NT2/D1 (cell line): ENCODE data around the gene FKBP8.

ENCODE experiments used
- DNase-seq: peaks from one replicate; pipeline ENCODE4 v3.0.0-alpha.2; 2011; ENCODE audit warnings: low read depth, low spot score
- H3K27me3 ChIP-seq: 2 replicates; pipeline ENCODE4 v1.6.0; 2011; ENCODE audit warnings: mild to moderate bottlenecking; ENCODE audit not compliant: insufficient read length, insufficient read depth
- H3K36me3 ChIP-seq: 2 replicates; pipeline ENCODE4 v1.6.1; 2011; ENCODE audit warnings: mild to moderate bottlenecking, low read length, mixed read lengths; ENCODE audit not compliant: insufficient read depth, insufficient read length
- H3K4me1 ChIP-seq: 2 replicates; pipeline ENCODE4 v1.5.1; 2011; ENCODE audit not compliant: insufficient read depth, insufficient read length
- H3K4me3 ChIP-seq: 2 replicates; pipeline ENCODE4 v1.5.1; 2011; ENCODE audit warnings: low read depth; ENCODE audit not compliant: insufficient read length
- H3K9ac ChIP-seq: 2 replicates; pipeline ENCODE4 v1.6.0; 2011; ENCODE audit warnings: low read depth; ENCODE audit not compliant: insufficient read length
- H3K9me3 ChIP-seq: 2 replicates; pipeline ENCODE4 v1.5.1; 2011; ENCODE audit warnings: mild to moderate bottlenecking, low read length; ENCODE audit not compliant: insufficient read depth
- SUZ12 ChIP-seq: IDR thresholded peaks from 2 replicates; pipeline ENCODE4 v1.6.1; 2011; ENCODE audit not compliant: insufficient read length, insufficient read depth; ENCODE audit errors: extremely low read depth
- YY1 ChIP-seq: IDR thresholded peaks from 2 replicates; pipeline ENCODE4 v1.6.1; 2011; ENCODE audit not compliant: insufficient read length, insufficient read depth
- ZNF274 ChIP-seq: IDR thresholded peaks from 2 replicates; pipeline ENCODE4 v1.6.1; 2011; ENCODE audit warnings: mild to moderate bottlenecking, low read depth, low read length

FKBP8 gene

DNA sequence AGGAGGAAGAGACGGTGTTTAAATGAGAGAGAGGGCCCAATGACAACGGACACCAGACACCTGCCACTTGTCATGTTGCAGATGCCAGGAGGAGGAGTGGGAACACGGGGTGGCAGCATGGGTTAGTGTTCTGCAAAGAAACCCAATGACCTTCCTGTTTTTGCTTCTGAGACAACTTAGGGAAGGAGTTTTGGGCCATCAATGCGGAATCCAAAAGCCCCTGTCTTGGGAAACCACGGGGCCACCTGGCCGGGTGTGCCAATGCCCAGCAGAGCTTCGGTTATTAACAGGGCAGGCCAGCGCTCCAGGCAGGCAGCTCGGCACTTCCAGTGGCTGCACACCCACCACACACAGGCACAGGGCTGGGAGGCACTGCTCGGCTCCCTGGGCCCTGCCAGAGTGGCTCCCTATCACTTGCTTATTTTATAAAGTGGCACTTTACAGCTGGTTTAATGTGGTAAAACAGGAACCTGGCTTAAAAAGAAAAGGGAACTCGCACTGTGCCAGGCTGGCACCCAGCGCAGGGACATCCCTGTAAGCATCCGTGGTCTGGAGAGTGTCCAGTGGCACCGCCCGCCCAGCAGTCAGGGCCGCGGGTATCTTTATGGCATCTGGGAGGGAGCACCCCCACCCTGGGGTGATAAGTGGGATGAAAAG is 40.6 kb downstream of the FKBP8 start:
- no peaks in the 10 kb centered on the region for H3K27me3 ChIP-seq
- H3K36me3 ChIP-seq: peaks cover 4% of the 10 kb centered on the region
- H3K9ac ChIP-seq: no peak overlapping the region
- TF ChIP-seq ZNF274 (no peak), SUZ12 (no peak), YY1 (no peak)
- no peak for DNase-seq
- peaks cover 27% of the 10 kb centered on the region for H3K4me1 ChIP-seq
- H3K4me3 ChIP-seq: no peak overlapping the region
- no peaks in the 10 kb centered on the region for H3K9me3 ChIP-seq

DNA sequence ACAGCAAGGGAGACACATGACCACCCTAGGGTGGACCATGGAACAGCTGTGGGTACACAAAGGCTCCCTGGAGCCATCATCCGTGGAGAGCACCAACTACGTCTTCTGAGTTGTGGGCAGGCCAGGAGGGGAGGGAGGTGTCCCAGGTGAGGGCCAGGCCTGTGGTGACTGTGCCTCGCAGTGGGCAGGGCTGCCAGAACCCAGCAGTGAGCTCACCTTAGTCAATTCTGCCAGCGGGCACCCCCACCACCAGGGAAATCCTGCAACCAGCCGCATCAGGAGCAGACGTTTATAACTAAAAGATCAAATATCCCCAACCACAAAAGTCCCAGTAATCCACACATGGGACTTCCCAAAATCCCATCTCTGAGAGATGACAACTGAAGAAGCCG is 41.1 kb downstream of the FKBP8 start:
- DNase-seq: no peak
- TF ChIP-seq ZNF274 (no peak), YY1 (no peak), SUZ12 (no peak)
- peaks cover 4% of the 10 kb centered on the region for H3K36me3 ChIP-seq
- H3K27me3 ChIP-seq: no peaks in the 10 kb centered on the region
- no peak overlapping the region for H3K9ac ChIP-seq
- peaks cover 21% of the 10 kb centered on the region for H3K4me1 ChIP-seq
- H3K9me3 ChIP-seq: no peaks in the 10 kb centered on the region
- no peak overlapping the region for H3K4me3 ChIP-seq

DNA sequence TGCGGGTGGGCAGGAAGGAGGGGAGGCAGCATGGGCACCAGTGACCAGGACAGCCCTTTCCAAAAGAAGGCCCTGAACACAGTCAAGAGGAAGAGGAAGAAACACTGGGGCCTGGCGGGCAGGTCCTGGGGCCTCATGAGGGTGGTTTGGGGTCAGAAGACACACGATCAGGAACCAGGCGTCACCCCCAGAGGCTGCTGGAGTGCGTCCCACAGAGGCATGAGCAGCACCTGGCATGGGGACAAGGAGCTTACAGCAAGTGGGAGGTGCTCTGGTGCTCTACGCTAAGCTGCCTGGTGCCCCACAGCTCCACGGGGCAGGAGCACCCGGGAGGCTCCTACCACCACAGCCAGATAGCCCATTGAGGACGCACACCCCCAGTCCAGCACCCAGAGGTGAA is 41.5 kb downstream of the FKBP8 start:
- no peak for TF ChIP-seq ZNF274
- TF ChIP-seq YY1: no peak
- TF ChIP-seq SUZ12: no peak
- H3K4me1 ChIP-seq: peaks cover 18% of the 10 kb centered on the region
- no peaks in the 10 kb centered on the region for H3K27me3 ChIP-seq
- peaks cover 4% of the 10 kb centered on the region for H3K36me3 ChIP-seq
- H3K4me3 ChIP-seq: no peak overlapping the region
- no peaks in the 10 kb centered on the region for H3K9me3 ChIP-seq
- DNase-seq: no peak
- H3K9ac ChIP-seq: no peak overlapping the region

DNA sequence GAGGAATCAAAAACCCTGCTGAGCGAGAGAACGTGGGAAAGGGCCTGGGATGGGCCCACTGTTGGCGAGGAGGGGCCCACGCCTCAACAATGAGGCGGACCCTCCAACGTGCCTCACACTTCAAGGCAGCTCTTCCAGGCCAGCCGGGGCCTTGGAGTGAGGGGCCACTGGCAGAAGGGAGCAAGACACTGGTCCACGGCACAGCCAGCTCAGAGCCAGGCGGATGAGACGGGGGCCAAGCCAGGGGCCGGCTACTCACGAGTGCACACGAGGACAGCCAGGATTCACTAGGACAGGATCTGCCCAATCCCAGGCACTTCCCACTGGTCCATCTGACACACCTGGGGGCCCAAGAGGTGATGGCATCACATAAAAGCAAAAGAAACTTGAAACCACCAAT is 42.0 kb downstream of the FKBP8 start:
- Histone ChIP-seq H3K27me3 (no peaks in the 10 kb centered on the region), H3K9me3 (no peaks in the 10 kb centered on the region), H3K4me1 (peaks cover 14% of the 10 kb centered on the region), H3K9ac (no peak overlapping the region), H3K36me3 (peaks cover 4% of the 10 kb centered on the region), H3K4me3 (no peak overlapping the region)
- TF ChIP-seq SUZ12 (no peak), YY1 (no peak), ZNF274 (no peak)
- DNase-seq: no peak

DNA sequence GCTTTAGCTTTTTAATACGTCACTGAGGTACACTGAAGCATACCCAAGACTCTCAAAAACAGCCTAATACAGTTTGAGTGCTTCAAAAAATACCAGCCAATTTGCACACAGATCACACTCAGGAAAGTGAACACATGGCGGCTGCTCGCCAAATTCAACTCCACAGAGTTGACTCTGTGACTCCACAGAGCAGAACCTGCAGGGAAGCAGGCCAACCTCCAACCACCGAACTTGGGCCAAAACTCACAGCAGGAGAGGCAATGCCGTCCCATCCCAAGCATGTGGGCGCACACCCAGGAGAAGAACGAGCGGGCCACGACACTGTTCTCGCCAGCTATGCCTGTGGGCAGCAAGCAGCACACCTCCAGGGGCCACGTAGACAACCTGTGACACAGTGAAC is 42.6 kb downstream of the FKBP8 start:
- TF ChIP-seq YY1 (no peak), SUZ12 (no peak), ZNF274 (no peak)
- Histone ChIP-seq H3K4me3 (no peak overlapping the region), H3K36me3 (peaks cover 4% of the 10 kb centered on the region), H3K27me3 (no peaks in the 10 kb centered on the region), H3K9me3 (no peaks in the 10 kb centered on the region), H3K4me1 (peaks cover 11% of the 10 kb centered on the region), H3K9ac (no peak overlapping the region)
- DNase-seq: no peak

DNA sequence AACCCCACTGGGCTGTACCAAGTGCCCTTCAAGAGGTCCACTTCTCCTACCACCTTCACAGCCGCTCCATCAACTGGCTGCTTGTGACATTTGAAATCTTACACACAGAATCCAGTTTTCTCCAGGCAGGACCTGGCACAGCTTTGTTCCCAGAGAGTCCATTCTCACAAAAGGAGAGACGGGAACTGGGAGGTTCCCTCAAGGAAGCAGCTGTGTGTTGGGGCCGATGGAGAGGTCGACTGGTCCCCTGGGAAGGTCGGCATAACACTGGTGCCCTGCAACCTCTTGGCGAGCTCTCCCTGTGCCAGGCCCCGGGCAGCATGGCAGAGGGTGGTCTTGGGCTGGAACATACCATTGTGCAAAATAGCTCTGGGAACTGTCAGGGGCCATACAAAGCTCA is 43.0 kb downstream of the FKBP8 start:
- DNase-seq: no peak
- Histone ChIP-seq H3K9me3 (no peaks in the 10 kb centered on the region), H3K9ac (no peak overlapping the region), H3K4me3 (no peak overlapping the region), H3K36me3 (peaks cover 4% of the 10 kb centered on the region), H3K4me1 (peaks cover 12% of the 10 kb centered on the region), H3K27me3 (no peaks in the 10 kb centered on the region)
- TF ChIP-seq ZNF274 (no peak), SUZ12 (no peak), YY1 (no peak)

DNA sequence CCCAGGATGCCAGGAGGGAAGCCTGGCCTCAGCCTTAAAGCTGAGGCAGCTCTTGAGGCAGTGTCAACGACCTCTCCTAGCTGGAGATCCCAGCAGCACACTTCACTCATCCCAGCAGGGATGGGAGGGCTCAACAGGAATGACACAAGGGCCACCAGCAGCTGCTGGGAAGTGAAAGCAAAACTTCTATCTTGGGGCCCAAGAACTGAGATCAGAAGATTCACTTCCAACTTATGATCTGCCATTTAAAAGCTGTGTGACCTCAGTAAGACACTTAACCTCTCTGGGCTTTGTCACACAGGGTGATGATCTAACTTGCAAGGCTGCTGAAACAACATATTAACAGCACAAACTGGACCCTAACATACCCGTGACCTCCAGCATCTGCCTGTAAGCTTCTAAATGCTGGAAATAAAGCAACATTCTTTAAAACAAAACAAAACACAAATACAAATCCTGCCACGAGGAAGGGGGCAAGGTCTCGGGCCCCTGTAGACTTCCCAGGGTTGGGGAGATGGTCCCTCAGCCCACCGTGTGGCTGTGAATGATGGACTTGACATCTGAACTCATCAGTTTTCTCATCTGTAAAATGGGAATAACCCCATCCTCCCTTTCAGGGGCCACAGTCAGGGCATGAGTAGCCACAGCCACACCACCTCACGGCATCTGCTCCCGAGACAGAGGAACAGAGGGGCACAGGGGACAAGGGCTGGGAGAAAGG is 44.2 kb downstream of the FKBP8 start:
- Histone ChIP-seq H3K27me3 (no peaks in the 10 kb centered on the region), H3K9ac (no peak overlapping the region), H3K4me3 (no peak overlapping the region), H3K4me1 (peaks cover 13% of the 10 kb centered on the region), H3K9me3 (no peaks in the 10 kb centered on the region), H3K36me3 (peaks cover 4% of the 10 kb centered on the region)
- TF ChIP-seq ZNF274 (no peak), SUZ12 (no peak), YY1 (no peak)
- no peak for DNase-seq

DNA sequence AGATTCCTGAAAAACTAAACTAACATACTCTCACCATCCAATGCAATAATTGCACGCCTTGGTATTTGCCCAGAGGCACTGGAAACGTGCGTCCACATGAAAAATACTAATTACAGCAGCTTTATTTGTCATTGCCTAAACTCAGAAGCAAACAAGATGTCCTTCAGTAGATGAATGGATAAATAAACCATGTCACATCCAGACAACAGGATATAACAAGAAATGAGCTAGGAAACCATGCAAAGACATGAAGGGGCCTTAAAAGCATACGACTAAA is 46.5 kb downstream of the FKBP8 start:
- H3K27me3 ChIP-seq: no peaks in the 10 kb centered on the region
- peaks cover 3% of the 10 kb centered on the region for H3K36me3 ChIP-seq
- no peak overlapping the region for H3K4me3 ChIP-seq
- TF ChIP-seq ZNF274 (no peak), SUZ12 (no peak), YY1 (no peak)
- no peak for DNase-seq
- no peaks in the 10 kb centered on the region for H3K9me3 ChIP-seq
- peaks cover 18% of the 10 kb centered on the region for H3K4me1 ChIP-seq
- H3K9ac ChIP-seq: no peak overlapping the region
